RWPE2 (cell line): Measurements from ENCODE around the gene NDE1.

Experiments used
- ATAC-seq: fragments of 200-7000 bp; cut with Tn5 transposase; 3 replicates; pipeline ENCODE4 v1.9.1; 2021; ENCODE audit warnings: low read depth
- DNase-seq: peaks from one replicate; pipeline ENCODE4 v3.0.0-alpha.2; 2020; ENCODE audit warnings: low spot score
- H3K27ac ChIP-seq: fragments of 450-650 bp; 2 replicates; pipeline ENCODE4 v1.5.1; 2017; ENCODE audit warnings: mild to moderate bottlenecking; ENCODE audit not compliant: poor library complexity, severe bottlenecking
- H3K27me3 ChIP-seq: fragments of 250-450 bp; sonication (Bioruptor Pico); 2 replicates; pipeline ENCODE4 v1.5.1; 2021; ENCODE audit warnings: mild to moderate bottlenecking, moderate library complexity; ENCODE audit not compliant: insufficient read depth, poor library complexity, severe bottlenecking
- H3K36me3 ChIP-seq: fragments of 250-450 bp; sonication (Bioruptor Pico); 2 replicates; pipeline ENCODE4 v1.5.1; 2020; ENCODE audit warnings: low read depth, mild to moderate bottlenecking, moderate library complexity
- H3K4me1 ChIP-seq: fragments of 250-450 bp; sonication (Bioruptor Pico); 2 replicates; pipeline ENCODE4 v1.5.1; 2021; ENCODE audit warnings: mild to moderate bottlenecking, moderate library complexity; ENCODE audit not compliant: insufficient read depth, poor library complexity, severe bottlenecking
- H3K4me3 ChIP-seq: fragments of 250-450 bp; sonication (Bioruptor Pico); 2 replicates; pipeline ENCODE4 v1.5.1; 2021; ENCODE audit warnings: mild to moderate bottlenecking, moderate library complexity; ENCODE audit not compliant: severe bottlenecking
- H3K9me3 ChIP-seq: fragments of 250-450 bp; sonication (Bioruptor Pico); 2 replicates; pipeline ENCODE4 v1.5.1; 2021; ENCODE audit warnings: mild to moderate bottlenecking, moderate library complexity; ENCODE audit not compliant: severe bottlenecking
- CTCF ChIP-seq: fragments of 450-650 bp; IDR thresholded peaks from one replicate; pipeline ENCODE4 v1.5.1; 2017; ENCODE audit warnings: mild to moderate bottlenecking, moderate library complexity; ENCODE audit not compliant: poor library complexity, severe bottlenecking

The NDE1 gene

GRCh38 chr16:15672514-15673167, 22.6 kb downstream of the NDE1 start:
- no peak for TF ChIP-seq CTCF
- H3K4me1 ChIP-seq: peaks cover 31% of the 10 kb centered on the region
- H3K27ac ChIP-seq: peak overlapping the region; percentile 92
- ATAC-seq: peak; percentile 99
- no peak overlapping the region for H3K4me3 ChIP-seq
- peaks cover 88% of the 10 kb centered on the region for H3K36me3 ChIP-seq
- no peaks in the 10 kb centered on the region for H3K27me3 ChIP-seq
- DNase-seq: peak; percentile 94
- no peaks in the 10 kb centered on the region for H3K9me3 ChIP-seq

- DNase-seq (no peak), ATAC-seq (no peak)
- Histone ChIP-seq H3K27ac (no peak overlapping the region), H3K4me3 (no peak overlapping the region), H3K9me3 (no peaks in the 10 kb centered on the region), H3K36me3 (peaks cover 88% of the 10 kb centered on the region), H3K4me1 (peaks cover 28% of the 10 kb centered on the region), H3K27me3 (no peaks in the 10 kb centered on the region)
- no peak for TF ChIP-seq CTCF
These were observed 24.5 kb downstream of the NDE1 start for GRCh38 chr16:15674571-15674970.

- no peak overlapping the region for H3K27ac ChIP-seq
- DNase-seq (no peak), ATAC-seq (no peak)
- no peak overlapping the region for H3K4me3 ChIP-seq
- peaks cover 20% of the 10 kb centered on the region for H3K4me1 ChIP-seq
- H3K36me3 ChIP-seq: peaks cover 85% of the 10 kb centered on the region
- H3K27me3 ChIP-seq: no peaks in the 10 kb centered on the region
- H3K9me3 ChIP-seq: no peaks in the 10 kb centered on the region
- TF ChIP-seq CTCF: no peak
These were observed 26.5 kb downstream of the NDE1 start for GRCh38 chr16:15676506-15676905.

- H3K27ac ChIP-seq: no peak overlapping the region
- H3K4me3 ChIP-seq: no peak overlapping the region
- H3K9me3 ChIP-seq: no peaks in the 10 kb centered on the region
- no peak for TF ChIP-seq CTCF
- peaks cover 20% of the 10 kb centered on the region for H3K4me1 ChIP-seq
- DNase-seq (no peak), ATAC-seq (no peak)
- peaks cover 85% of the 10 kb centered on the region for H3K36me3 ChIP-seq
- no peaks in the 10 kb centered on the region for H3K27me3 ChIP-seq
These were observed 27.4 kb downstream of the NDE1 start for GRCh38 chr16:15677447-15677846.

GRCh38 chr16:15682105-15682570, 32.1 kb downstream of the NDE1 start:
- ATAC-seq (peak; percentile 92), DNase-seq (no peak)
- no peaks in the 10 kb centered on the region for H3K27me3 ChIP-seq
- no peaks in the 10 kb centered on the region for H3K9me3 ChIP-seq
- H3K36me3 ChIP-seq: peaks cover 95% of the 10 kb centered on the region
- peak; percentile 76 for TF ChIP-seq CTCF
- H3K4me3 ChIP-seq: no peak overlapping the region
- H3K27ac ChIP-seq: no peak overlapping the region
- H3K4me1 ChIP-seq: peaks cover 9% of the 10 kb centered on the region
